T-helper 2 cell (primary cell): ENCODE data around the gene B3GNT9.
"Not testable (repeated sequence)": the region's sequence is repeated elsewhere in the genome, so short reads cannot be mapped to it uniquely, and the experiment has no call there.

Experiments used
- DNase-seq, 5 experiments: peaks; one replicate each; pipeline versions ENCODE4 v3.0.0 to v3.0.0-alpha.2; 2012 to 2022

The B3GNT9 gene

DNA sequence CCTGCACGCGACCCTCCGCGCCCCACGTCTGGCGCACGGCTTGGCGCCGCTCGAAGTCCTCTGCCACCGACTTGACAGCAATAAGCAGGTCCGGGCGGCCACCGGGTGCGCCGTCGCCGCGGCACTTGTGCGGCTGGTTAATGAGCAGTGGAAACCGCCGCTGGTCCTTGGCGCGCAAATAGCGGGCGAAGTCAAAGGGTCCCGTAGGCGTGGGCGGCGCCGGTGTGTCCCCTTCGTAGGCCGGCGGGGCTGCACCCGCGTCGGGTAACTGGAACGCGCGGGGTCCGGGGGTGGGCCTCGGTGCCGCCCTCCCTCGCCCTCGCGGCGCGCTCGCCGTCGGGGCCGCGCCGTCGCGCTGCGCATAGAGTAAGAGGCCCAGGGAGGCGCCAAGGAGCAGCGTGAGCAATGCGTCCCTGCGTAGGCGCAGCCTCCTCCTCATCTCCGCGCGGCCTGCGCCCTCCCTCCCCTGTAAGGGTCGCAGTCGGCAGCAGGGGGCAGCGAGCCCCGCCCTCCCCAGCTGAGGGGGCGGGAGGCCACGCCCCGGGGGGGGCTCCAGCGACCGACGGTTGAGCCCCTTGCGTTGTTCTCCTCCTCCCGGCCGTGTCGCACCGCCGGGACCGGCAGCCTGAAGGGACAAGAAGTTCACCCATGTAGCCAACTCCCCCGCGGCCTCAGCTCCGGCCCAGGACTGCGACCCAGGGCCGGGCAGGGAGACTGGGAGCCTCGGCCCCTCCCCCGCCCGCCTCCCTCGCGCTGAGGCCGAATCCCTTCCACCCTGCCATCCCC, 558 bp downstream of the B3GNT9 start:
- DNase-seq = peak in 1 of 5 experiments; percentile 84

DNA sequence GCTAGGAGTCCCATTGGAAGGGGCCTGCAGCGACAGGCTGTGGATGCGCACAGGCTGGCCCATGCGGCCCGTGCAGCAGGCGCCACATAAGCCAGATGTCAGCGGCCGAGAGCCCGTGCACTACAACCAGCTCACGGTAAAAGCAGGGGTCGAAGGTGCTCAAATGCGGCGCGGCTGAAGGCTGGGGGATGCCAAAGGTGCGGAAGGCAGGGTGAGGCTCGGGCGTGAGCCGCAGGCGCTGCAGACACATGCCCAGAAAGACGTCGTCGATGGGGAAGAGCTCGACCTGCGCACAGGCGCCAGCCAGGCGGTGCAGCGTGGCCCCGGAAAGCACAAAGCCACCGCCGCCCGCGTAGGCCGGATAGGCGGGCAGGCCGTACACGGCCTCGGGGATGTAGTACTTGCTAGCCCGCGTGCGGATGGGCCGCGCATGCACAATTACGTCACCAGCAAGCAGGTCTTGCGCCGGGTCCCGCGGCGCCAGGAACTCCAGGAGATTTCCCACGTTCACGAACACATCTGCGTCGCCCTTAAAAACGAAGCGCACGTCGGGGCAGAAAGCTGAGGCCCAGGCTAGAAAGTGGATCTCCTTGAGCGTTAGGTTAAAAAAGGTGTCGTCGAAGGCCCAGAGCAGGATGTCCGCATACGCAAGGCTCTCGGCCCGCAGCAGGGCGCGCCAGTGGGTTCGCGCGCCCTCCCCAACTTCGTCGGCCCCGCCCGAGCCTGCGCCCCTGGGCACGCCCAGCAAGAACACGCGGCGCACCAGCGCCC, 1.3 kb downstream of the B3GNT9 start:
- no peak for DNase-seq

DNA sequence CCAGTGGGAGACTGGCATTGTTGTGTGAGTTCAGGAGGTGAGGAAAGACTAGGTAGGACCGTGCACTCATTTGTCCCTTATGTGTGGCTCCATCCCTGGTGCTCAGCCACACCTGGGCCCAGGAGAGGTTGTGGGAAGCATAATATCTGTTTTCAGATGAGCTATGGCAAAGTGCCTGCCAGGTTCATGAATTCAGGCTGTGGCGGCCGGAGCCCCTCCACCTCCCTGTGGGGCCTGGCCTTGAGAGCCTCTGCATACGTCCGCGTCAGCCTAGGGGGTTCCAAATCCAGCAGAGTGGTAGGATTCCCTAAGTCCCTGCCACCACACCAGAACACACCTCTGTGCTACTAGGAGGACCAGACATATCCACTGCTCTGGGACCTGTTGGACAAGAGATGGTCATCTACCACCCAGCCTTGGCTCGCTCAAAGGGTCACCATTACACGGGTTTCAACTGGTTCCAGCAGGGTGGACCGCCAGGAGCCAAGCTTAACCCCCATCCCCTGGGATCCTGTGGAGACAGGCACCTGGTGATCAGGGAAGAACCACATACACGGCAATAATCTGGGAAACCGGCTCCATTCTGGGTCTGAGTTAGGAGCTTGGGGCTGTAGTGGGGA, 2.0 kb downstream of the B3GNT9 start:
- no peak for DNase-seq

DNA sequence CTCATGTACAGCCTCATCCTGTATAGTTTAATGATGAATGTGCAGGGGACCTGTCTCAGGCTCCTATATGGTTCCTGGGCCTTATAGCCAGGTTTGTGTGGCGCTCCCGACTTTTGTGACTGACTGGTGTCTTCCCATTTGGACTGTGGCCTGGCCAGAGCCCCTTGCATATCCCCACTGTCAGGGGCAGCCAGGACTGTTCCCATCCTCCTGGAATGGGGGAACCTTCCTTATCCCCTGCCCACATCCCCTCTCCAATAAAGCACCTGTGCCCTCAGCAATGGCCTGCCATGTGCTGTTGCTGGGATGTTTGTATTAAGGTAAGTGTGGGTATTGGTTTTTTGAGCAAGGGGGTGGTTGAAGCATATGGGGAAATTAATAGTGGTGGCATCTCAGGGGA, 2.6 kb downstream of the B3GNT9 start:
- DNase-seq = no peak

DNA sequence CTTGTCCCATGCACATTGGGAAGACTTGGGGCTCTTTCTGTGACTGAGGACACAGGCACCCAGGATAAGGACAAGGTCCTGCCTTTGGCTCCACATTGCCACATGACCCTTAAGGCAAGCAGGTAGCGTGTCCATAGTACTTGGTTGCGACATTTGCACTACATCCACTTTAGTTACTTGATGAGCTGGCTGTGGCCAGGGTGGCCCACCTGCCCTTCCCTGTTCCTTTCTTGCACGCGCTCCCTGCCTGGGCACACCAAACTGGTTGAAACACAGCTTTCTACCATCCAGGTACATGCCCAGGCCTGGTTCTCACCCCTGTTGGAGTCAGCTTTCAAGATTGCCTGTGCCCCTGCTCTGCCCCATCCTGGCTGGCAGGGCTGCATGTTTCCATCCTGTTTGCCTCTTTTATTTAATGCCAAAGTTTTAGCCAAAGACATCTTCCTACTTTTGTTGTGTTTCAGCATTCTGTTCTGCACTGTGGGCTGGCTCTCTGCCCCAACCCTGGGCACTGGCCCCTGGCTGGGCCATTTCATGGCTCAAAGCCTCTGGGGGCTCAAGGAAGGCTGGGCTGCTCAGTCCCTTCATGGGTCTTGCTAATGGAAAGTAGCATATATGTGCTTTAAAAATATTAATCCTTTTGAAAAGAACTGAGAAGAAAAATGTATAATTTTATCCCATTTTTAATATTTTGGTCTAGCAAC, 3.2 kb downstream of the B3GNT9 start:
- no peak for DNase-seq

DNA sequence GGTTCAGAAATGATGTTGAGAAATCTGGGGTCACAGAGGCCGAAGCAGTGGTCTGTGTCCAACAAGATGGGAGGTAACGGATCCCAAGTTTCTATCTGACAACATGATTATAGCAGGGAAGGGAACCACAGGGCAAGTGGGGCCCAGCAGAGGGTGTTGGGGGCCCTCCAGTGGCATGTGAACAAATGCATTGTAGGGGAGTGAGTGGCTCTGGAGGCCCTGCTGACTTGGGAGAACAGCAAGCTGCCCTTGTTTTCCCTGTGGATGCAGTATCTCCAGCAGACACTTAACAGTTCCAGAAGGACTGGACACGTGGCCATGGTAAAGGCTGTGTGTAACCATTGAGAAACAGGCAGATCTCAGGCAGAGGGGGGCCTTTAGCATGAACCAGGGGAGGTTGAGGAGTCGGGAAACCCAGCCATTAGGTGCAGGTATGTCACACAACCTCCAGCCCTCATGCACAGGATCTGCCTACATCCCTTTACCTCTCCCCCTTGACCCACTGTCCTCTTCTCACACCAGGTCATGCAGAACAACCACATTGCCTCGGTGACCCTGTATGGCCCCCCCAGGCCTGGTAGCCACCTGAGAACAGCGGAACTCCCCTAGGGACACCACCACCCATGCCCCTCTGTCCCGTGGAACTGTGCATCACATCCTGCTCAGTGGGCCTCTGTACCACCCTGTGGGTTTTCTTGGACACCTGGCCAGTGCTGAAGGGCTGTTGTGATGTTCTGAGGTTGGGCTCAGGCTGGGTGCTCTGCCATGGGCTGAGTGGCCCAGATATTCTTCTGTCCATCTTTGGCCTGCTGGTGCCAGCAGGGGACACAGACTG, 4.1 kb downstream of the B3GNT9 start:
- DNase-seq = no peak

DNA sequence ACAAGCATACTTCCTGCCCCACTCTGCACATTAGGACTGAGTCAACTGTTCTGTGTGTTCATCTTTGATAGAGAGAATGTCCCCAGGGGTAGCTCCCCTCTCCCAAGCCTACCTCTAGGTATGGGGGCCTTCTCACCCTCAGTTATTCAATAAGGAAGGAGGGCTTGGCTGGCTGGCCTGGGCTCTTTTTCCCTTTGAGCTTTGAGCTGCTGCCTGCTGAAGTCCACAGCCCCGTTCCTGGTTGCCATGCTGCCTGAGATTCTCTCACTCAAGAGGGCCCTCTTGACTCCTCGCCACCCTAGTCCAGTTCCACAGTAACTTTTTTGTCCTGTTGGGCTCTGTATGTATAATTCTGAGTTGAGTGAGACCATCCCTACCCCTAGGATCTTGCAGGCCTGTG, 5.1 kb downstream of the B3GNT9 start:
- no peak for DNase-seq

DNA sequence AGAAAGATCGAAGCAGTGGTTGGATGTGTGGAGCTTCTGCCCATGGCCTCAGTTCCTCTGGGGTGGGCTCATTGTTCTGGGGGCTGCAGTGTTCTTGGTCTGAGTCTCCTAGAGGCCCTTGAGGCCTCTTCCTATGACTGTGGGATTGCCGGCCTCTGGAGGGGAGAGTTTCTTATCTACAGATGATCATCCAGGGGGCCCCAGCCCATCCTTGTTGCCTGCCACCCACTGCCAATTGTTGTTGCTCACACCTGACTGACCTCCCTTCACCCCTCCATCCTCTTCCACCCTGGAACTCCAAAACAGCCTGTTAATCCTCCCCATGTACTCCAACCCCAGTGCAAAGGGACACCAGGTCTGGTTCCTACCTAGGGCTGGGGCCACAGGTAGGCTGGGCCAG, 5.9 kb downstream of the B3GNT9 start:
- DNase-seq = no peak

DNA sequence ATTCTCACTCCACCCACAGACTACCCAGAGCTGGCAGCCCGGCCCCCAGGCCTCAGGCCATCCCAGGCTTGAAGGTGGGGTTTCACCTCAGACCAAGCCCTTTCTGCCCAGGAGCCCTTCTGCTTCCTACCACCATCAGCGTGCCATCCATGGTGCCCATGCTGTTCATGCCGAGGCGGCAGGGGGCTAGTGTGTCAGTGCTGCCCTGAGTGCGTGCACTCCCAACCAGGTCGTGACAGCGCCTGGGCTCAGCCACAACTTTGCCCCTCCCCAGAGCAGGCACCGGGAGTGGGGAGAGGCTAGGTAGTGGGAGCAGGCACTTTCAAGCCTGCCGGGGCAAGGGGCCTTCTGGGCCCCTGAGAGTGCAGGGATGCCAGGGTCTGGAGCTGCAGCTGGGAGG, 8.5 kb downstream of the B3GNT9 start:
- DNase-seq = no peak

DNA sequence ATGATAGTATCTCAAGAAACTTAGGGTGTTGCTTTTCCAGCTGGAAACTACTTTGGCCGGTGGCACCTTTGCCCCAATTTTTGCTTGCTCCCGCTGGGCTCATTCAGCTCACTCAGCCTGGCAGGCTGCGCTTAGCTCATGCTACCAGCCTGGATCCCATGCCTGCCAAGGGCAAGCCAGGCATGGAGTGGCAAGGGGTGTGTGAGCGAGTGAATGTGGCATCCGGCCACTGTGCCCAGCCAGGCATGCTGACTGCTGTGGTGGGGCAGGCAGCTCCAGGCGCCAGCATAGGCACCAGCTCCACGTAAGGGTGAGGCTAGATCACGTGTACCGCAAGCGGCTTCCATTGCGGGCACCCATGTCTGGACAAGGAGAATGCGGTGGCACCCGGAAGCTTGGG, 9.4 kb downstream of the B3GNT9 start:
- no peak for DNase-seq

DNA sequence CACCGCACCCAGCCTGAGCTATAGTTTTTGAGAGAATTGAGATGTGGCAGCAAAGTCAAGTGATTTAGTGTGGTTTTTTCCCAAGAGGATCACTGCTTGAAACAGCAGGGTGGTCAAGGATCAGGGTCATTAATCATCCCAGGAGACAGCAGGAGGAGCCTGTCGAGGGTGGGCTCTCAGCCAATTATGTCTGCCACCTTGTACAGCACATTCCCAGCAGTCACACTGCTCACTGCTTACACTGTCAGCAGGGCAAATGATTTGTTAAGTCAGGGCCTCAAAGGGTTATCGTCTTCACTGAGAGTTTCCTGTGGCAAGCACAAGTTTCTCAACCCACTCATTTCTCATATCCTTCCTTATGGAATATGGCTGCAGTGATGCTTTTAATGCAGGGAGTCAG, 13.2 kb downstream of the B3GNT9 start:
- no peak for DNase-seq

DNA sequence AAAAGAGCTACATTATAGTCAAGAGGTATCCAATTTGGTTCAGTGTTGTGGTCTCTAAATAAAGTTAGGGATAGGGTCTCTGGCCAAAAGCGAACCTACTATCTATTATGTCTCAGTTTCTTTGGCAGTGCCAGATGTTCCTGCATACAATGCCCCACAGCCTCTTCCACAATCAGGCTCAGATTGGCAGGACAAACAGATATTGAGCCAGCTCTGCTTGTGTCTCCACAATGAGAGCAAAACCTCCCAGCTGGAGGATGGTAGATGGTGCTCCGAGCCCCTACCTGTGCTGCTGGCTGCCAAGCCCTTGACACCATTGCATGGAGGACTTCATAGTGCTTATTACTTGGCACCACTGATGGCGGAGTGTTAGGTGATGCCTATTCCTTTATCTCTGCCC, 21.4 kb downstream of the B3GNT9 start:
- DNase-seq = no peak

DNA sequence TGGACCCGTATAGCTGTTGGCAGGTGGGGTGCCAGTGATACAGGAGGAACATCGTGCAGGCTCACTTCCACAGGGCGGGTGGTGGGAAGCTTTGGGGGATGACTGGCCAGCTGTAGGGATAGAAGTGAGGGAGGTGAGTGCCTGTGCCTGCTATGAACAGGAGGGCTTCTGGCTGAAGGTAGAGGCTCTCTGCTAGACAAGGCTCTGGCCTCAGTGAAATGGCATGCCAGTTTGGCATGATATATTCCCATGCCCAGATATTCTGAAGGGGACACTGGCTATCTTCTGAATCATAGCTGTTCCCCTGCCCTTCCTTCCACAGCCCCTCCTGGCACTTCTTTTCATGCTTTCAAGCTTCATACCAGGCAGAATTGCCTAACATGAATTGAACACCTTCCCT, 21.9 kb downstream of the B3GNT9 start:
- no peak for DNase-seq

DNA sequence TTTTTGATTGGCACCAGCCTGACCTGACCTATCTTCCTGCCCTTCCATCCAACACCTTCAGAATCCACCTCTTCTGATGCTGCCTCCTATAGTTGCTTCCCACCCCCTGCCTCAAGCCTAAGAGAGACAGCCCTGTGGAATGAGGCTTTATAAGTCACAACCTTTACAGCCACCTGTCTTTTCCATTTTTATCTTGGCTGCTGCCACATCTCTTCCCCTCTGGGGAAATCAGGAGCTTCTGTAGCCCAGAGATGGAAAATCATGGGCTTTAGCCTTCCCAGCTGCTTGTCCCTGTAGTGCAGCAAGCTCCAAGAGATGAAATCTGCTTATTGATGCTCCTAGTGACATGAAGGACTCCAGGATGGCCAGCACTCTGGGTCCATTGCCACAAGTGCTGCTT, 22.4 kb downstream of the B3GNT9 start:
- DNase-seq = no peak

DNA sequence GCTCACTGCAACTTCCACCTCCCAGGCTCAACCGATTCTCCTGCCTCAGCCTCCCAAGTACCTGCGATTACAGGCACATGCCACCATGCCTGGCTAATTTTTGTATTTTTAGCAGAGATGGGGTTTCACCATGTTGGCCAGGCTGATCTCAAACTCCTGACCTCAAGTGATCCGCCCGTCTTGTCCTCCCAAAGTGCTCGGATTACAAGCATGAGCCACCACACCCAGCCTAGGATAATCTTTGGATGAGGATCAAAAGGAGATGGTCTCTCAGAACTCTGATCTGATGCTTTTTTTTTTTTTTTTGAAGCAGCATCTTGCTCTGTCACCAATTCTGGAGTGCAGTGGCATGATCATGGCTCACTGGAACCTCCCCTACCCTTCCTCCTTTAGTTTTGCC, 28.0 kb downstream of the B3GNT9 start:
- not testable (repeated sequence) for DNase-seq

DNA sequence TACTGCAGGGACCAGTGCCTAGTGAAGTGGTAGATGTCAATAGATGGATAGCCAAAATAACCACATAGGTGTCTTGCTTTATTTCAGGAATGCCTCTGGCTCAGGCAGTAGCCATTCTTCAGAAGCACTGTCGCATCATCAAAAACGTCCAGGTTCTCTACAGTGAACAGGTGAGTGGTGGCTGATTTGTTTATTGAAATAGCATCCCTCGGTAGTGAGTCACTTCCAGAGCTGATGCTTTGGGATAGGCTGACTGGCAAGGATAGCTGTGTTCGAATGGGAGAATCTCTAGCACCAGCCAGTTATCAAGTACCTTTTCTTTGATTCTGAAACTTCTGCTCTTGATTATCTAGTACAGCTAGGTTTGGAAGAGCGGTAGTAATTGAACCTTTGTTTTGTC, 30.8 kb downstream of the B3GNT9 start:
- no peak for DNase-seq

DNA sequence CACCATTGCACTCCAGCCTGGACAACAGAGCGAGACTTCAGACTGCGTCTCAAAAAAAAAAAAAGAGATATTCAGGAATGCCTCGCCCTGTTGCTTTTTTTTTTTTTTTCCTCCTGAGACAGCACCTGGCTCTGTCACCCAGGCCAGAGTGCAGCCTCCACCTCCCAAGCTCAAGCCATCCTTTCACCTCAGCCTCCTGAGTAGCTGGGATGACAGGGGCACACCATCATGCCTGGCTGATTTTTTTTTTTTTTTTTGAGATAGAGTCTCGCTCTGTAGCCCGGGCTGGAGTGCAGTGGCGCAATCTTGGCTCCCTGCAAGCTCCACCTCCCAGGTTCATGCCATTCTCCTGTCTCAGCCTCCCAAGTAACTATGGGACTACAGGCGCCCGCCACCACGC, 33.1 kb downstream of the B3GNT9 start:
- no peak for DNase-seq

DNA sequence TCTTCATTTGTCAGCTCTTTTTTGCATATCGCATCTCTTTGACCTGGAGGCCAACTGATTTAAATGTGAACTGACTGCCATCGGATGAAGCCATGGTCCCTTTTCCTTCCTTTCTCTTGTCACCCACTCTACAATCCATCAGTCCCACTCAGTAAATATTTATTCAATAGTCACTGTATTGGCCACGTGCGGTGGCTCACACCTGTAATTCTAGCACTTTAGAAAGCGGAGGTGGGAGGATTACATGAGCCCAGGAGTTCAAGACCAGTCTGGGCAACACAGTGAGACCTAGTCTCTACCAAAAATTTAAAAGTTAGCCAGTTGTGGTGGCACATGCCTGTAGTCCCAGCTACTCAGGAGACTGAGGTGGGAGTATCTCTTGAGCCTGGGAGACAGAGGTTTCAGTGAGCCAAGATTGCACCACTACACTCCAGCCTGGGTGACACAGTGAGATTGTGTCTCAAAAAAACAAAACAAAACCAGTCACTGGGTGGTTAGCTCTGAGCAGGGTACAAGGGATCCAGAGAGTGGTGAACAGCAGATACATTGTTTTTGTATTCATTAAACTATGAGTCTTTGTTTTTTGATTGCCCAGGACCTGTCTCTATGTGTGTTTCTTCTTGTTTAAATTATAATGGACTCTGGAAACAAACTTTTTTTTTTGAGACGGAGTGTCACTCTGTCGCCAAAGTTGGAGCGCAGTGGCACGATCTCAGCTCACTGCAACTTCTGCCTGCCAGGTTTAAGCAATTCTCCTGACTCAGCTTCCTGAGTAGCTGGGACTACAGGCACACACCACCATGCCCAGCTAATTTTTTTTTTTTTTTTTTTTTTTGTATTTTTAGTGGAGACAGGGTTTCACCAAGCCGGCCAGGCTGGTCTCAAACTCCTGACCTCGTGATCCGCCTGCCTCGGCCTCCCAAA, 34.1 kb downstream of the B3GNT9 start:
- no peak for DNase-seq

DNA sequence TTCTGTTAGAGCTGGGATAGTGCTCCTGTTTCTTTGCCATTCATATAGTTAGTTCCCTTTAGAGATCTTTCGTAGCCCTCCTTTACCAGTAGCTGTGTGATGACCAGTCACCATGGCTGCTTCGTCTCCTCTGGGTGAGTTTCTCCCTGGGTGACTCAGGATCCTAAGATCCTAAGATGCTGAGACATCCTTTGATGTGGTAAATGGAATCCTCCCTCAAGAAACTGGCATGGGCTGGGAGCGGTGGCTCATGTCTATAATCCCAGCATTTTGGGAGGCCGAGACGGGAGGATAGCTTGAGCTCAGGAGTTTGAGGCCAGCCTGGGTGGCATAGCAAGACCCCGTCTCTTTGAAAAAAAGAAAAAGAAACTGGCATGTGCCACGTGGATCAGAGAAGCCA, 35.2 kb downstream of the B3GNT9 start:
- no peak for DNase-seq

DNA sequence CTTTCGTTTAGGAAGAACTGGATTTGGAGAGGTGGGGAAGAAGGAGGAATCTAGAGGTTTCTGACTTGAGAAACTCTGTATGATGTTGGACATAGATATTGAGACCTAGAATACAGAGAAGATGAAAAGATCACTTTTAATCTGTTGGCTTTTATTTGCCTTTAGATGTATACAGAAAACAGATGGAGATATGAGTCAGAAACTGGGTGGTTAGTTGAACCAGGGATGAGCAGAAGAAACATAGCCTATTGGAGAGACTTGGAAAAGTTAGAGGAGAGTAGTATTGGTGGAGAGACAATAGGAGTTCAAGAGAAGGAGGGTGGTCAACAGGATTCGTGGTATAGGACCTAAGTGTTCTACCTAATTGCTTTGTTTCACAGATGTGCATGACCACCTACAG, 36.0 kb downstream of the B3GNT9 start:
- no peak for DNase-seq
